Neural progenitor cell (in vitro differentiated cells): ENCODE data around the gene DHX34. TPM values are rescaled to one million over a fixed set of nuclear protein-coding genes. Genes with fewer than 3 reads are reported as not detected.

ENCODE experiments used
- DNase-seq: peaks from one replicate; pipeline ENCODE4 v3.0.0-alpha.2; 2016; ENCODE audit warnings: low spot score
- H2AFZ ChIP-seq: fragments of 200-600 bp; sonication (generic); replicated peaks from 2 replicates; pipeline ENCODE4 v1.6.1; 2016; ENCODE audit warnings: antibody characterized with exemption
- H3F3A ChIP-seq: fragments of 200-600 bp; sonication (generic); 2 replicates; pipeline ENCODE4 v1.6.1; 2016; ENCODE audit warnings: antibody characterized with exemption, low read depth
- H3K27ac ChIP-seq: fragments of 200-600 bp; sonication (generic); 2 replicates; pipeline ENCODE4 v1.5.1; 2016; ENCODE audit warnings: mild to moderate bottlenecking
- H3K27me3 ChIP-seq: fragments of 200-600 bp; sonication (generic); 2 replicates; pipeline ENCODE4 v1.6.1; 2016; ENCODE audit warnings: mild to moderate bottlenecking, moderate library complexity
- H3K36me3 ChIP-seq: fragments of 200-600 bp; sonication (generic); 2 replicates; pipeline ENCODE4 v1.5.1; 2016
- H3K4me1 ChIP-seq: fragments of 200-600 bp; sonication (generic); 2 replicates; pipeline ENCODE4 v1.6.1; 2016; ENCODE audit warnings: mixed run types
- H3K4me2 ChIP-seq: fragments of 200-600 bp; sonication (generic); 2 replicates; pipeline ENCODE4 v1.6.1; 2016
- H3K4me3 ChIP-seq: fragments of 200-600 bp; sonication (generic); 2 replicates; pipeline ENCODE4 v1.5.1; 2016
- H3K79me2 ChIP-seq: fragments of 200-600 bp; sonication (generic); 2 replicates; pipeline ENCODE4 v1.6.1; 2016; ENCODE audit warnings: low read depth
- H3K9ac ChIP-seq: fragments of 200-600 bp; sonication (generic); 2 replicates; pipeline ENCODE4 v1.6.1; 2016
- H3K9me3 ChIP-seq: fragments of 200-600 bp; sonication (generic); 2 replicates; pipeline ENCODE4 v1.5.1; 2016; ENCODE audit warnings: low read depth
- H4K20me1 ChIP-seq: fragments of 200-600 bp; sonication (generic); 2 replicates; pipeline ENCODE4 v1.6.1; 2016; ENCODE audit warnings: low read depth
- H3K27ac Mint-ChIP-seq: 3 replicates; pipeline ENCODE4 v1.8.0; 2021; ENCODE audit warnings: mixed read lengths
- H3K27me3 Mint-ChIP-seq: 2 replicates; pipeline ENCODE4 v1.8.0; 2022; ENCODE audit warnings: low read depth, mild to moderate bottlenecking, inconsistent platforms, moderate library complexity, mixed read lengths; ENCODE audit not compliant: insufficient read depth
- H3K36me3 Mint-ChIP-seq: 3 replicates; pipeline ENCODE4 v1.8.0; 2021; ENCODE audit warnings: mixed read lengths
- H3K4me1 Mint-ChIP-seq: 3 replicates; pipeline ENCODE4 v1.8.0; 2021; ENCODE audit warnings: mixed read lengths
- H3K4me3 Mint-ChIP-seq: 3 replicates; pipeline ENCODE4 v1.8.0; 2021; ENCODE audit warnings: mild to moderate bottlenecking, moderate library complexity, mixed read lengths
- H3K9me3 Mint-ChIP-seq: 3 replicates; pipeline ENCODE4 v1.8.0; 2020; ENCODE audit warnings: mixed read lengths
- CTCF ChIP-seq: fragments of 200-600 bp; sonication (generic); IDR thresholded peaks from 2 replicates; pipeline ENCODE4 v1.5.1; 2017; ENCODE audit warnings: antibody characterized with exemption, mild to moderate bottlenecking
- EZH2 ChIP-seq: fragments of 200-600 bp; sonication (generic); IDR thresholded peaks from 2 replicates; pipeline ENCODE4 v1.6.1; 2017; ENCODE audit warnings: antibody characterized with exemption, mild to moderate bottlenecking, moderate library complexity
- EZH2phosphoT487 ChIP-seq: fragments of 200-600 bp; sonication (generic); IDR thresholded peaks from 2 replicates; pipeline ENCODE4 v1.6.1; 2017; ENCODE audit warnings: antibody characterized with exemption
- total RNA-seq: library from RNA; depleted of rRNA; stranded (reverse); fragments of >200 nt; gene quantifications from 2 replicates; pipeline ENCODE4 v1.2.3, GENCODE V29; 2015; ENCODE audit warnings: low replicate concordance

DHX34 gene
- total RNA-seq, 1 donor from 2014 or later = 12.3 TPM

- Mint-ChIP-seq H3K27me3 (peaks cover 6% of the 10 kb centered on the region), H3K9me3 (no peaks in the 10 kb centered on the region), H3K36me3 (peaks cover 11% of the 10 kb centered on the region), H3K4me1 (no peaks in the 10 kb centered on the region), H3K27ac (no peak overlapping the region), H3K4me3 (no peak overlapping the region)
- no peak for DNase-seq
- H3K4me1 ChIP-seq = no peaks in the 10 kb centered on the region
- H3K4me3 ChIP-seq = no peak overlapping the region
- no peak overlapping the region for H2AFZ ChIP-seq
- no peak overlapping the region for H3K9ac ChIP-seq
- no peak overlapping the region for H3K4me2 ChIP-seq
- no peaks in the 10 kb centered on the region for H3K27me3 ChIP-seq
- H3K36me3 ChIP-seq = no peaks in the 10 kb centered on the region
- no peaks in the 10 kb centered on the region for H3F3A ChIP-seq
- H3K27ac ChIP-seq = no peak overlapping the region
- TF ChIP-seq EZH2 (no peak), CTCF (no peak)
- no peaks in the 10 kb centered on the region for H4K20me1 ChIP-seq
- H3K79me2 ChIP-seq = no peaks in the 10 kb centered on the region
- no peaks in the 10 kb centered on the region for H3K9me3 ChIP-seq
These were observed 28.1 kb downstream of the DHX34 start for GRCh38 chr19:47377208-47377701.

GRCh38 chr19:47377801-47378200, 28.7 kb downstream of the DHX34 start:
- H3K36me3 ChIP-seq = no peaks in the 10 kb centered on the region
- peaks cover 6% of the 10 kb centered on the region for H3K27me3 Mint-ChIP-seq
- H3K36me3 Mint-ChIP-seq = peaks cover 11% of the 10 kb centered on the region
- H3F3A ChIP-seq = no peaks in the 10 kb centered on the region
- H3K27ac ChIP-seq = no peak overlapping the region
- H3K4me1 Mint-ChIP-seq = no peaks in the 10 kb centered on the region
- H4K20me1 ChIP-seq = no peaks in the 10 kb centered on the region
- no peaks in the 10 kb centered on the region for H3K9me3 Mint-ChIP-seq
- no peak overlapping the region for H2AFZ ChIP-seq
- no peaks in the 10 kb centered on the region for H3K9me3 ChIP-seq
- no peak overlapping the region for H3K4me2 ChIP-seq
- H3K27me3 ChIP-seq = no peaks in the 10 kb centered on the region
- no peaks in the 10 kb centered on the region for H3K4me1 ChIP-seq
- no peak overlapping the region for H3K4me3 Mint-ChIP-seq
- H3K27ac Mint-ChIP-seq = no peak overlapping the region
- no peaks in the 10 kb centered on the region for H3K79me2 ChIP-seq
- TF ChIP-seq EZH2phosphoT487 (no peak), EZH2 (no peak), CTCF (no peak)
- no peak overlapping the region for H3K4me3 ChIP-seq
- H3K9ac ChIP-seq = no peak overlapping the region
- no peak for DNase-seq

DNA sequence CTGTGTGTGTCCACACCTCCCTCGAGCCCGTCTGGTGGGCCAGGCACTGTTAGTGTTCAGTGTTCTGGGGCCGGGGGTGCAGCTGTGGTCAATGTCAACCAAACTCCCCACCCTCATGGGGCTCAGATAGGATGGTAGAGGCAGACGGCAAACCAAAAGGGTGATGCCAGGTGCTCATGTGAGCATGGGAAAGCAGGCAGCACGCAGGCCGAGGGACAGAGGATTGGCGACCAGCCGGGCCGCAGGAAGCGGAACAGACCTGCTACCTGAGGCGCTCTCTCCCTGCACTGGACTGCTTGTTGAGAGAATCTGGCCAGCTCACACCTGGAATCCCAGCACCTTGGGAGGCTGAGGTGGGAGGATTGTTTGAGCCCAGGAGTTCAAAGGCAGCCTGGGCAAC, 29.1 kb downstream of the DHX34 start:
- Histone ChIP-seq H3K27me3 (no peaks in the 10 kb centered on the region), H3K4me1 (no peaks in the 10 kb centered on the region), H3K36me3 (no peaks in the 10 kb centered on the region)

More for the DNA sequence above, 29.1 kb downstream of the DHX34 start:
- no peaks in the 10 kb centered on the region for H3K9me3 Mint-ChIP-seq
- no peak overlapping the region for H2AFZ ChIP-seq
- peaks cover 3% of the 10 kb centered on the region for H3K4me1 Mint-ChIP-seq
- peaks cover 11% of the 10 kb centered on the region for H3K36me3 Mint-ChIP-seq
- no peaks in the 10 kb centered on the region for H4K20me1 ChIP-seq
- H3K9me3 ChIP-seq = no peaks in the 10 kb centered on the region
- no peaks in the 10 kb centered on the region for H3F3A ChIP-seq
- no peaks in the 10 kb centered on the region for H3K79me2 ChIP-seq
- peaks cover 8% of the 10 kb centered on the region for H3K27me3 Mint-ChIP-seq
- TF ChIP-seq CTCF (no peak), EZH2 (no peak), EZH2phosphoT487 (no peak)
- no peak for DNase-seq
- no peak overlapping the region for H3K4me3 ChIP-seq
- H3K4me3 Mint-ChIP-seq = no peak overlapping the region
- no peak overlapping the region for H3K4me2 ChIP-seq
- no peak overlapping the region for H3K27ac Mint-ChIP-seq
- no peak overlapping the region for H3K9ac ChIP-seq
- no peak overlapping the region for H3K27ac ChIP-seq
